CMK (cell line): Measurements from ENCODE around the gene LYRM1.

ENCODE experiments used
- DNase-seq: peaks from one replicate; pipeline ENCODE4 v3.0.0-alpha.2; 2010; ENCODE audit warnings: low read depth

LYRM1 gene

GRCh38 chr16:20871941-20872815 lies 28.4 kb upstream of the LYRM1 start:
- no peak for DNase-seq

- DNase-seq: no peak
Observed at GRCh38 chr16:20873331-20873730, 27.2 kb upstream of the LYRM1 start.

GRCh38 chr16:20874088-20874581 lies 26.4 kb upstream of the LYRM1 start:
- DNase-seq: no peak

GRCh38 chr16:20875355-20875650 lies 25.3 kb upstream of the LYRM1 start:
- DNase-seq: no peak

GRCh38 chr16:20878682-20879147 lies 21.9 kb upstream of the LYRM1 start:
- no peak for DNase-seq

- no peak for DNase-seq
Observed at GRCh38 chr16:20879175-20880040, 21.2 kb upstream of the LYRM1 start.

- no peak for DNase-seq
Observed at GRCh38 chr16:20880867-20881502, 19.6 kb upstream of the LYRM1 start.

GRCh38 chr16:20881503-20881878 lies 19.1 kb upstream of the LYRM1 start:
- no peak for DNase-seq

GRCh38 chr16:20883554-20884239 lies 16.9 kb upstream of the LYRM1 start:
- no peak for DNase-seq

- DNase-seq: no peak
Observed at GRCh38 chr16:20884240-20884556, 16.4 kb upstream of the LYRM1 start.

- no peak for DNase-seq
Observed at GRCh38 chr16:20886320-20886719, 14.3 kb upstream of the LYRM1 start.

- no peak for DNase-seq
Observed at GRCh38 chr16:20887207-20887606, 13.4 kb upstream of the LYRM1 start.

GRCh38 chr16:20889625-20890275 lies 10.8 kb upstream of the LYRM1 start:
- no peak for DNase-seq

GRCh38 chr16:20894388-20894787 lies 6.2 kb upstream of the LYRM1 start:
- DNase-seq: no peak

GRCh38 chr16:20897253-20897897 lies 3.2 kb upstream of the LYRM1 start:
- no peak for DNase-seq

- no peak for DNase-seq
Observed at GRCh38 chr16:20897922-20898321, 2.6 kb upstream of the LYRM1 start.

GRCh38 chr16:20899071-20899470 lies 1.5 kb upstream of the LYRM1 start:
- DNase-seq: no peak

GRCh38 chr16:20899477-20900298 lies 883 bp upstream of the LYRM1 start:
- DNase-seq: no peak

GRCh38 chr16:20901068-20901435 lies 481 bp downstream of the LYRM1 start:
- no peak for DNase-seq

GRCh38 chr16:20901436-20902112 lies 1.0 kb downstream of the LYRM1 start:
- DNase-seq: no peak
